HG02678 (cell line): ENCODE measurements around the gene ASTN1.

Experiments used
- ATAC-seq: cut with Tn5 transposase; IDR thresholded peaks from one replicate; pipeline ENCODE4 v1.9.1; 2021; ENCODE audit warnings: mild to moderate bottlenecking, moderate library complexity; ENCODE audit not compliant: unreplicated experiment

The ASTN1 gene

GRCh38 chr1:177165069-177165439 is 542 bp upstream of the ASTN1 start:
- no peak for ATAC-seq

- ATAC-seq = no peak
Measured at GRCh38 chr1:177163844-177164379, 600 bp downstream of the ASTN1 start.

- ATAC-seq = no peak
Measured at GRCh38 chr1:177162243-177162642, 2.3 kb downstream of the ASTN1 start.

- no peak for ATAC-seq
Measured at GRCh38 chr1:177146499-177146898, 18.0 kb downstream of the ASTN1 start.

- ATAC-seq = no peak
Measured at GRCh38 chr1:177145106-177146070, 19.1 kb downstream of the ASTN1 start.

- no peak for ATAC-seq
Measured at GRCh38 chr1:177142791-177143271, 21.7 kb downstream of the ASTN1 start.

GRCh38 chr1:177142010-177142409 is 22.5 kb downstream of the ASTN1 start:
- ATAC-seq = no peak

GRCh38 chr1:177138347-177138746 is 26.2 kb downstream of the ASTN1 start:
- no peak for ATAC-seq

- no peak for ATAC-seq
Measured at GRCh38 chr1:177137814-177138213, 26.7 kb downstream of the ASTN1 start.

GRCh38 chr1:177135250-177135649 is 29.3 kb downstream of the ASTN1 start:
- ATAC-seq = no peak

GRCh38 chr1:177133977-177134538 is 30.5 kb downstream of the ASTN1 start:
- no peak for ATAC-seq

- ATAC-seq = no peak
Measured at GRCh38 chr1:177132141-177132540, 32.4 kb downstream of the ASTN1 start.

GRCh38 chr1:177131723-177132122 is 32.8 kb downstream of the ASTN1 start:
- ATAC-seq = no peak

- no peak for ATAC-seq
Measured at GRCh38 chr1:177130451-177130945, 34.0 kb downstream of the ASTN1 start.

GRCh38 chr1:177128665-177129281 is 35.7 kb downstream of the ASTN1 start:
- no peak for ATAC-seq

- no peak for ATAC-seq
Measured at GRCh38 chr1:177126267-177126666, 38.2 kb downstream of the ASTN1 start.

GRCh38 chr1:177124577-177125278 is 39.8 kb downstream of the ASTN1 start:
- ATAC-seq = no peak

- ATAC-seq = no peak
Measured at GRCh38 chr1:177122461-177123251, 41.9 kb downstream of the ASTN1 start.

GRCh38 chr1:177119311-177119710 is 45.2 kb downstream of the ASTN1 start:
- no peak for ATAC-seq

GRCh38 chr1:177118901-177119300 is 45.6 kb downstream of the ASTN1 start:
- no peak for ATAC-seq
